Raji (cell line): ENCODE results near the gene IRF6.

Experiments
- POLR2A ChIP-seq: IDR thresholded peaks from 2 replicates; pipeline ENCODE4 v1.6.1; 2011; ENCODE audit warnings: low read depth, low read length, control low read depth; ENCODE audit not compliant: insufficient read depth

IRF6 gene

GRCh38 chr1:209808059-209808581 is 2.2 kb upstream of the IRF6 start:
- no peak for TF ChIP-seq POLR2A

GRCh38 chr1:209807509-209807908 is 1.6 kb upstream of the IRF6 start:
- TF ChIP-seq POLR2A: no peak

GRCh38 chr1:209805341-209805781 is 581 bp downstream of the IRF6 start:
- TF ChIP-seq POLR2A: no peak

- no peak for TF ChIP-seq POLR2A
Observed at GRCh38 chr1:209803568-209803967, 2.4 kb downstream of the IRF6 start.

DNA sequence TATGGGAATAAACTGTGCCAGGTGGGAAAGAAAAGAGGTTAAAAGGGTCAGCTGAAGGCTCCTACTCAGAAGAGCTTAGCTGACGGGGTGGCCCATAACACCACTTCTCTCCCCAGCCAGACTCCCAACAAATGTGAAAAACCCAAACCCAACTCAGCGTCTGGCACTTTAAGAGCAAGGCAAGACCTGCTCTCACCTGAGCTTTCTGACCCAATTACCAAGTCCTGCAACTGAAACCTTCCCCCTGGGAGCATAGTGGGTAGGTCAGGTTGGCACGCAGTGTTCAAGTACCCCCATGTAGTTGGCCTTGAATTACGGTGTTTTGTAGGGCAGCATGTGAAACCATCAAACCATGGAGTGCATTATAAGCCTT is 3.2 kb downstream of the IRF6 start:
- no peak for TF ChIP-seq POLR2A

GRCh38 chr1:209802117-209802779 is 3.7 kb downstream of the IRF6 start:
- TF ChIP-seq POLR2A: no peak

DNA sequence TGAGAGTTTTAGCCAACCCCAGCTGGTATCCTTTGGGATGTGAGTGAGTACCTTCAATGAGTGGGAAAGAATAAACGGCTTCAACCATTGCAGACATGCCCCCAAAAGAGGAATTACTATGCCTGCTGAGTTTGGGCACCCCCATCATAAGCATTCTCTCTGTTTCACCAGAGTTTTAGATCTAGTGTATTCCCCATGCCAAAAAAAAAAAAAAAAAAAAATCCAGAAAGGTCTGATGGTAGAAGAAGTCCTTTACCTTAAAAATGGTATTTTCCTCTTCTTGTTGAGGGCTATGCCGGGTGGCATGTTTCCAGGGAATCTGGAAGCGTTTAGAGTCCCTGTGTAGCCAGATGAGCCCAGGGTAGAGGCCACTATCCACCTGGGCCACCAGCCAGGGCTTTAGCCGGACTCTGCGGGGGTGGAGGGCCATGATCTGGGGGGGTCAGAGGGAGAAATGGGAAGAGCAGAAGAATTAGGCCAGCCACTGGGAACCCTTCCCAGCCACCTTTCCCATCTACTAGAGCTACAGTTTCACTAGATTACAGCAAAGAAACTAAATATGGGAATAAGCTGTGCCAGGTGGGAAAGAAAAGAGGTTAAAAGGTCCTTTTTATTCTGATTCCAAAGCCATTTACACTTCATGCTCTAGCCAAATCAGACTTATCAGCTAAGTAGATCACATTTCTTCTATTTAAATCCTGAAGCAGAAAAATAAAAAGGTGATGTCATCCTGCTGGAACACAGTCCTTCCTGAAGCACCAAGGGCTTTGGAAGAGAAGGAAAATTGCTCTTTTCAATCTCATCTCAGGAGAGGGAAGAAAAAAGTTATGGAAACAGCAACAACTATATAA is 4.7 kb downstream of the IRF6 start:
- no peak for TF ChIP-seq POLR2A

DNA sequence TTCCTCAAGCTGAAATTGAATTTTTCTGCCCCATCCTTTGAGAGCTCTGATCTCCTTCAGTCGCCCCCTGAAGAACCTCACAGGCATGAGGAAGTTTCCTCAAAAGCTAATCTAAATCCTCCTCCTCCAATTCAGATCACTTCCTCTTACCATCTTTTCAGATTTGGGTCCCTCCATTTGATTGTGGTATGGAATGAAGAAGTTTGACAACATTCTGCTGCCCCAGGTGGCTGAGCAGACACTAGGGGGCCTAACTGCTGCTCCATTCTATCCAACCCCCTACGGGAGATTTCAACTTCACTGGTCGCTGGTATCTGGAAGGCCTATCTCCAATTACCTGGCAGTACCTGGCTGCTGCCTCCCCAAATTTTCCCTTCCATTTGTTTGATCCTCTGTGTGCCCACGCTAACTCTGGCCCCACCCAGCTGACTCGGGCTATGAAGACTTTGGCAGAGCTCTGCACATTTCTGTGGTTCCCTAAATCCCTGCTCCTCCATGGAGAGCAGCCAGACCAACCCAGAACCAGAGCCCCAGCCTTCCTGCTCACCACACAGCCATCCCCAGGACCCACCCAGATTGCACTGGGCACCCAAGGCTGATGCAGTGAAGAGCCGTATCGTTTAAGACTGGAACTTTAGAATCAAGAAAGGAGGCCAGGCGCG is 7.8 kb downstream of the IRF6 start:
- no peak for TF ChIP-seq POLR2A

GRCh38 chr1:209791920-209792319 is 14.0 kb downstream of the IRF6 start:
- no peak for TF ChIP-seq POLR2A

GRCh38 chr1:209790286-209791193 is 15.4 kb downstream of the IRF6 start:
- TF ChIP-seq POLR2A: no peak

DNA sequence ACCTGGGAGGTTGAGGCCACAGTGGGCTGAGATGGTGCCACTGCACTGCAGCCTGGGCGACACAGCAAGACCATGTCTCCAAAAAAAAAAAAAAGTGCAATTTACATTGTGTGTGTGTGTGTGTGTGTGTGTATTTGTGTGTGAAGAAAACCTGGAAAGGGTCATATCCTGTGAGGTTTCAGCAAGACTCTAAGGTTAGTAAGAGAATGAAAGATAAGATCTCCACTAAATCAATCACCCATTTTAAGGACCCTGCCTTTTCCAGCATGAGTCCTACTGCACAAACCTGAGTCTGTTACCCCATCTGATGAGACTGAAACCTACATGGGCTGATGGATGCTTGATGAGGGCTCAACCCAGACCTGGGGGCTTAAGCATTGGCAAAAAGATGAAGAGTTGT is 16.7 kb downstream of the IRF6 start:
- TF ChIP-seq POLR2A: no peak

DNA sequence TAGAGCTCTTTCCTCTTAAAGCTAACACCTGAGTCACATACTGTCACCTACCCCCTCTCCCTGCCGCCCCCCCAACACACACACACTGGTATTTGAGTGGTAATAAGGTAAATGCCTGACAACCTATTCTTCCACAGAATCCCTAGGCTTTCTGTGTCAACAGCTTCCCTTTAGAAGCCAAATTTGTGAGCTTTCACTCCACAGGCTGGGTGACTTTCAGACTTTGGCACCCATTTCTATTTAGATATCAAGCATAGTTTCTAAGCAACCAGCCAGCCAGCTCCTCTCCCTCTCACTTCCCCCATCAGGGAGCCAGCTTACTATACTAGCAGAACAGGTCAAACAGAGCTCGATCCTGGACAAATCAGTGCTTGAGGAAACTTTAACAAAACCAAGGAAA is 18.4 kb downstream of the IRF6 start:
- TF ChIP-seq POLR2A: no peak

- TF ChIP-seq POLR2A: no peak
Observed at GRCh38 chr1:209786146-209786545, 19.8 kb downstream of the IRF6 start.

GRCh38 chr1:209785592-209785991 is 20.4 kb downstream of the IRF6 start:
- TF ChIP-seq POLR2A: no peak
